ENCODE measurements around the gene GPHN.

GPHN gene

DNA sequence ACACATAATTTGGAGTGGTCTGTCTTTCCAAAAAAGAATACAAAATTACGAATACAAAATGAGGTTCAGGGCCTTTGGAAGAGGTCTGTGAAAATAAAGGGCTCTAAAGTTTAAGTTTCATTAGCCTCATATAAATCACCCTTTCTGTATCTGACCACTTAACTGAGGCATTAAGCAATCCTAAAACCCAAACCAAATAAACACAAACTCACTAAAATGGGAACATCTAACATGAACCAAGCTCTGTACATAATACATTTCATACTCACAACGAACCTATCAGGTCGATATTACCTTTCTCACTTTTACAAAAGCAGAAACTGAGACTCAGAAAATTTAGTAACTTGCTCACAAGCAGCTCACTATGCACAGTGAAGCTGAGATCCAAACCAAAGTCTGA, 22.9 kb upstream of the GPHN start:
- H3K27ac ChIP-seq (ENCODE audit: low read depth, low read length), result no peak overlapping the region
- H3K36me3 ChIP-seq (ENCODE audit: control insufficient read depth, insufficient read depth, low read length), result no peaks in the 10 kb centered on the region
- H3K27me3 ChIP-seq (ENCODE audit: control insufficient read depth, insufficient read depth, low read length), result no peaks in the 10 kb centered on the region
- no peak overlapping the region for H3K9ac ChIP-seq (ENCODE audit: low read depth, low read length)
- no peak overlapping the region for H3K4me3 ChIP-seq (ENCODE audit: low read depth, low read length)
- H3K4me1 ChIP-seq (ENCODE audit: control insufficient read depth, insufficient read depth, low read length), result no peaks in the 10 kb centered on the region
- H3K9me3 ChIP-seq (ENCODE audit: control insufficient read depth, insufficient read depth, low read length), result no peaks in the 10 kb centered on the region

DNA sequence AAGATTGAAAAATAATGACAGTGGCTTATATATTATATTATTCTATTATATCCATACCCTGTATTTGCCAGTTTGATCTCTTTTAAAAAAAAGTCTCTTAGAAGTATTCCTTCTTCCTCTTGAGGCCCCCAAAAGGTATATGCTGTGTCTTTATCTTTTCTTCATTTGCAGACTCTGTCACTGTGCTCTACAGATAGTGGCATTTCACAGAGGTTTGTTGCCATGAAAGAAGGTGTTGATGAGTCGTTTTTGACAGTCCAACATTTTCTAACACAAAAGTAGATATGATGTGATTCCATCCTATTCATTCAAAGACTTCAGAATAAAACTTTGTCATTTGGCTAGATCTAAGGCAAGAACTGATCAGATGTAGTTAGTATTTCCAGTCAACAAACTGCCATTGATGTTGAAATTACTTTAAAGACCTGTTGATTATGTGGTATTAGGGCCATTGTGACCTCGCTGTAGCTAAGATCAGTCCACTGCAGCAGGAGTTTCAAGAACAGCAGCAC, 22.0 kb upstream of the GPHN start, which contains the start of gene CCDC196:
CCDC196 (plus strand) TSS at position 462 of the 512 bp plus-strand sequence. CDS start 132 bp downstream, outside the sequence.
- no peak within 1 kb of the TSS for H3K9ac ChIP-seq (ENCODE audit: low read depth, low read length)
- no peaks in the 10 kb centered on the region for H3K36me3 ChIP-seq (ENCODE audit: control insufficient read depth, insufficient read depth, low read length)
- H3K9me3 ChIP-seq (ENCODE audit: control insufficient read depth, insufficient read depth, low read length), result no peaks in the 10 kb centered on the region
- H3K4me1 ChIP-seq (ENCODE audit: control insufficient read depth, insufficient read depth, low read length), result no peaks in the 10 kb centered on the region
- no peak within 1 kb of the TSS for H3K4me3 ChIP-seq (ENCODE audit: low read depth, low read length)
- no peak within 1 kb of the TSS for H3K27ac ChIP-seq (ENCODE audit: low read depth, low read length)
- no peaks in the 10 kb centered on the region for H3K27me3 ChIP-seq (ENCODE audit: control insufficient read depth, insufficient read depth, low read length)

DNA sequence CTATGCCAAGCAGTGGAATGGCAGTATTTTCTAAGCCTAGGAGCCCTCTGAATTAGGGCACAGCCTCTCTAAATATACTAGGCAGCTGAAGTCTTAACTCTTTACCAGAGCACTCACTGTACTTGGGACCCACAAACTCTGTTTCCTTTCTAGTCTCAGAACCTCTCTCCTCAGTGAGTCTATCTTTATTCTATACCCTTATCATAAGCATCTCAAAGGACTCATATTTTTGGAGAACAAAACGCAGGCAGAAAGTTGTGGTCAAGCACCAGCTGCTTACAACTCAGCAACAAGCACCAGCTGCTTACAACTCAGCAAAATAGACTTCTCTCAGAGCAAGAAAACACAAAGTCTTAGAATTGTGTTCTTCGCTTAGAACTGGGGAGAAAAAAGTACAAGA, 20.8 kb upstream of the GPHN start:
- no peak overlapping the region for H3K9ac ChIP-seq (ENCODE audit: low read depth, low read length)
- no peaks in the 10 kb centered on the region for H3K27me3 ChIP-seq (ENCODE audit: control insufficient read depth, insufficient read depth, low read length)
- no peak overlapping the region for H3K4me3 ChIP-seq (ENCODE audit: low read depth, low read length)
- H3K27ac ChIP-seq (ENCODE audit: low read depth, low read length), result no peak overlapping the region
- H3K36me3 ChIP-seq (ENCODE audit: control insufficient read depth, insufficient read depth, low read length), result no peaks in the 10 kb centered on the region
- H3K4me1 ChIP-seq (ENCODE audit: control insufficient read depth, insufficient read depth, low read length), result no peaks in the 10 kb centered on the region
- no peaks in the 10 kb centered on the region for H3K9me3 ChIP-seq (ENCODE audit: control insufficient read depth, insufficient read depth, low read length)

DNA sequence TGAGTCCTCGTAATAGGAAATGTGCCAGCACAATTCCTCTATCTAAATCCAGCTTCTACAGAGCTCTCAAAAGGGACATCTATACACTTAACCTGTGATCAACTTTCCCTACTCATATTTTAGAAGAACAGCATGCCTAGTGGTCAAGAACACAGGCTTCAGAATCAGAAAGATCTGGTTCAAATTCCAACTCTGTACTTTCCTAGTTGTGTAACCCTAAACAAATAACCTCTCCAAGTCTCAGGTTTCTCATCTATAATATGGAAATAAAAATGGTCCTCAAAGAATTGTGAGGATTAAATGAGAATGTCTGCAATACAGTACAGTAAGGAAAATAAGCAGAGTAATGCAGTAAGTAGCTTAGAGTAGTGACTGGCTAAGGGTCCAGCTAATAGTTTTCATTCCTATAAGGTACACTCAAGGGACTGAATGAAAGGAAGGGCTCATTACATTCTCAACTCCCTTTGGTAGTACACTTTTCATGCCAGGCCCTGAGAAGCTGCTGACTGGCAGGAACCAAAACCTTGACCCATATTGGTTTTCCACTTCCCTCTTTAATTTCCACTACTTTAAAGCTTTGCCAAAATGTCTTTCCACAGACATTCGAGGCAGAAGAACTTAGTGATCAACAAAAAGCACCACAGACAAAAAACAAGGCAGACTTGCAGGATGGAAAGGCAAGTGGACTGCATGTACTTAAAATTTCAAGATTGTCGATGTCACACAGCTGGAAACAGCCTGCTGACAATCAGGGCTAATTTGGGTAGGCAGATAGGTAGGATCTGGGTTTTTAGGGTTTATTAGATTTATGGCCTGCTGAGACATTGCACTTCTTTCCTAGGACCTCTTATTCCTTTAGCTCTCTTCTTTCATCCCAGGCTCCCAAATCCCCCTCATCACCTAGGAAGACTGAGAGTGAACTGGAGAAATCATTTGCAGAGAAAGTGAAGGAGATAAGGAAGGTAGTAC, 17.5 kb upstream of the GPHN start:
- H3K9me3 ChIP-seq (ENCODE audit: control insufficient read depth, insufficient read depth, low read length), result no peaks in the 10 kb centered on the region
- H3K4me3 ChIP-seq (ENCODE audit: low read depth, low read length), result no peak overlapping the region
- H3K27ac ChIP-seq (ENCODE audit: low read depth, low read length), result no peak overlapping the region
- no peaks in the 10 kb centered on the region for H3K36me3 ChIP-seq (ENCODE audit: control insufficient read depth, insufficient read depth, low read length)
- no peak overlapping the region for H3K9ac ChIP-seq (ENCODE audit: low read depth, low read length)
- H3K27me3 ChIP-seq (ENCODE audit: control insufficient read depth, insufficient read depth, low read length), result no peaks in the 10 kb centered on the region
- no peaks in the 10 kb centered on the region; the same call in 1 of the 2 replicates for H3K4me1 ChIP-seq (ENCODE audit: control insufficient read depth, insufficient read depth, low read length)

DNA sequence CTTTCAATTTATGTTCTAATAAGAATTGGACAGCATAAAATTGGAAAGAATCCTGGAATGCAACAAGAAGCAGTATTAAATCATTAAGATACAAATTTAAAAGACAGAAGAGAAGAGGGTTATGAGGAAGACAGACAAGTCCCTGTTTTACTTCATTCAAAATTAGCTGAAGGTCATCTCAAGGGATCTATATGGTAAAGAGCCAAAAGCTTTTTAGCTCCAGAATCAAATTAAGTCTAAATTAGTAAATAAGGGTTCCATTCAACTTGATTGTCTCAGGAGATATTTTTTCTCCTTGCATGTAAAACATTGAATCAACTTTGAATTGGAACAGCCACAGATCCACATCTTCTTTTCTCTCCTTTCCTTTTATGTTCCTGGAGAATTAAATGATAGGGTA, 14.2 kb upstream of the GPHN start:
- no peak overlapping the region for H3K27ac ChIP-seq (ENCODE audit: low read depth, low read length)
- H3K4me3 ChIP-seq (ENCODE audit: low read depth, low read length), result no peak overlapping the region
- H3K36me3 ChIP-seq (ENCODE audit: control insufficient read depth, insufficient read depth, low read length), result no peaks in the 10 kb centered on the region
- no peaks in the 10 kb centered on the region for H3K9me3 ChIP-seq (ENCODE audit: control insufficient read depth, insufficient read depth, low read length)
- H3K27me3 ChIP-seq (ENCODE audit: control insufficient read depth, insufficient read depth, low read length), result no peaks in the 10 kb centered on the region
- no peaks in the 10 kb centered on the region; the same call in 1 of the 2 replicates for H3K4me1 ChIP-seq (ENCODE audit: control insufficient read depth, insufficient read depth, low read length)
- H3K9ac ChIP-seq (ENCODE audit: low read depth, low read length), result no peak overlapping the region

DNA sequence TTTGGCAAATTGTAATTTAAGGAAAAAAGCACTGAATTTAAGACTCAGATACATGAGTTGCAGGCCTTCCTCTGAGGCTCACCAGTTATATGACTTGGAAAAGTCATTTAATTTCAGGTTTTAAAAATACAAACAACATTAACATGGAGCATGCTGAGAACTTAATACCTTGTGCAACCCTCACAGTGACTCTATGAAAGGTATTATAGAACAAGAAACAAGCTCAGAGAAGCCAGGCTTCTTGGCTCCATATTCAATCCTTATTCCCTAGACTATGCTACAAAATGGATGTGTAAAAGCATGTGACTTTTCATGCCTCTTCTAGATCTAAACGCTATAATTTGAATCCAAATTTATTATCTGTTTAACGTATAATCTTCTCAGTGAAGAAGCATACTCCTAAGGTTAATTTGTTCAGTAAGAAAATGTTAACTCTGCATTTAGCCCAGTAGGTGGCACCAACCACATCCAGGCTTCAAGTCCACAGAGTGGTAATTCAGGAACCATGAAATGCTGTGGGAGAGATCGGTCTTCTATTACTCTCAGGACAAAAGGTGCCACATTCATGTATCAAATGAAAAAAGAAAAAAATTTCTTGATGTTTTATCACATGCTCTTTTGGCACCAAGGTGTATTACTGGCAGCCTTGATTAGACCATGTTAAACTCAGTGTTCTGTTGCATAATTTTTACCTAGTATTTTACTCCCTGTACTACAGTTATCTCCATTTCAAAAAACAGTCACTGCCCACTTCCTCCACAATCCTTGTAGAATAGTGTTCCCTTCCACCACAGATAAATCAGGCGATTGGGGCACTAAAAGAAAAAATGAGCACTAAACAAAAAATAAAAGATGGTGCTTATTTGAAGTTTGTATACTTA, 12.5 kb upstream of the GPHN start:
- Histone ChIP-seq H3K9me3 (ENCODE audit: control insufficient read depth, insufficient read depth, low read length) (no peaks in the 10 kb centered on the region), H3K27ac (ENCODE audit: low read depth, low read length) (no peak overlapping the region), H3K36me3 (ENCODE audit: control insufficient read depth, insufficient read depth, low read length) (no peaks in the 10 kb centered on the region), H3K27me3 (ENCODE audit: control insufficient read depth, insufficient read depth, low read length) (no peaks in the 10 kb centered on the region), H3K4me3 (ENCODE audit: low read depth, low read length) (no peak overlapping the region), H3K4me1 (ENCODE audit: control insufficient read depth, insufficient read depth, low read length) (no peaks in the 10 kb centered on the region; the same call in 1 of the 2 replicates), H3K9ac (ENCODE audit: low read depth, low read length) (no peak overlapping the region)

DNA sequence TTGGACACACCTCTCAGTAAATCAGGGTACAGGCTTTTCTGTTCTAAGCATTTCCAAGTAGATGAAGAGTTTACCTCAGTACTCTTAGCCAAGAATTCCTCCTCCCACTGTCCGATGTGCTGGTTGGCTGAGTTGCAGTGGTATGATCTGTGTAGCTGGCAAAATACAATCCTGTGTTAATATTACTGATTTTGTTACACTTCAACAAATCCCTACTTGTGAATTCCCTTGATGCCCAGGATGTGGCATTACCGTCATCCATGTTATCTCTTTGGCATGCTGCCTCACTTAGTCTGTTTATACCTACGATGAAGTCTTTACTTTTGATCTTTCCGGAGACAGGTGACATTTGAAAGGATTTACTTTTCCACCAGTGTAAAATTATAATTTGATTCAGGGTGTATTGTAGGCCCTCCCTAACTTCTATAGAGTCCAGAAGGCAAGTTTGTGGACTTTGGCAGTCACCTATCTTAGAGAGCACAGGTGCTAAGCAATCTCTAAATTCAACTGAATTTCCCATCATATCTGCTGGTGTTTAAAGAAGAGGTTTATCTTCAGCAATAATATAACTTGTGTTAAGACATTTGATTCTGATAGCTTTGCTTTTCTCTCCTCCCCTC, 11.6 kb upstream of the GPHN start:
- Histone ChIP-seq H3K36me3 (ENCODE audit: control insufficient read depth, insufficient read depth, low read length) (no peaks in the 10 kb centered on the region), H3K9me3 (ENCODE audit: control insufficient read depth, insufficient read depth, low read length) (no peaks in the 10 kb centered on the region), H3K27ac (ENCODE audit: low read depth, low read length) (no peak overlapping the region), H3K4me3 (ENCODE audit: low read depth, low read length) (no peak overlapping the region), H3K9ac (ENCODE audit: low read depth, low read length) (no peak overlapping the region), H3K27me3 (ENCODE audit: control insufficient read depth, insufficient read depth, low read length) (no peaks in the 10 kb centered on the region), H3K4me1 (ENCODE audit: control insufficient read depth, insufficient read depth, low read length) (no peaks in the 10 kb centered on the region; the same call in 1 of the 2 replicates)

DNA sequence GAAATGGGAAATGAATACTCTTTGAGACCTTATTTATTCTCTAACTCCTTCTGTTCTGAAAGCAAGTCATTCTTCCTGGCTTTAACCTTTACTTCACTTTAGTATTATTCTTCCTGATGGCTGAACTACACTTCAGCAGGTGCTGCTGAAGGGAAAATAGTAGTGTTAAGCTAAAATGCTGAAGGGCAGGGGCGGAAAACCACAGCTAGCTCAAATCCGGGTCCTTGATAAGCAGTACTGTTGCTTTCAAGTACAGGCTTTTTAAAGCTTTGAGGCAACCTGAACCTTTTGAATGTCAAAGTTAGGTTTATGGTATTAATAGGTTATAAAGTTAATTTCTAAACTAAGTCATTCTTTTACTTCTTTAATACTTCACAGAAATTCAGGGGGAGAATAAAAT, 11.0 kb upstream of the GPHN start:
- H3K27ac ChIP-seq (ENCODE audit: low read depth, low read length), result no peak overlapping the region
- no peaks in the 10 kb centered on the region for H3K27me3 ChIP-seq (ENCODE audit: control insufficient read depth, insufficient read depth, low read length)
- H3K9me3 ChIP-seq (ENCODE audit: control insufficient read depth, insufficient read depth, low read length), result no peaks in the 10 kb centered on the region
- H3K36me3 ChIP-seq (ENCODE audit: control insufficient read depth, insufficient read depth, low read length), result no peaks in the 10 kb centered on the region
- H3K9ac ChIP-seq (ENCODE audit: low read depth, low read length), result no peak overlapping the region
- H3K4me1 ChIP-seq (ENCODE audit: control insufficient read depth, insufficient read depth, low read length), result no peaks in the 10 kb centered on the region; the same call in 1 of the 2 replicates
- no peak overlapping the region for H3K4me3 ChIP-seq (ENCODE audit: low read depth, low read length)

DNA sequence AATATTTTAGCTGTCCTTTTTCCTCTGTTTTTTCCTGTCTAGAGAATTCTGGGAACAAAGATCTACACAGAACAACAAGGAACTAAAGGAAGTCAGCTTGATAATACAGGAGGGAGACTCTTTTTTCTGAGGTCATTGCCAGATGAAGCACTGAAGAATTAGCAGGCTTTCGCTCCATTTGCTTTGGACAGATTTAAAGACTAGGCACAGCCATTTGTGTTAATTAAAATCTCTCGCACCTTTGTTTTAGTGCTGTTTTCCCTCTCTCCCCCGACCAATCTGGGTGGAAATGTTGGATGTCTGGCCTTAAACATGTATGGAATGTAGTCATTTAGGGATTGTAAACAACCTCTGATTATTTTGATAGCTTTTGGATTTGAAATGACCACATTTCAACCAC, 9.6 kb upstream of the GPHN start:
- Histone ChIP-seq H3K9ac (ENCODE audit: low read depth, low read length) (no peak overlapping the region), H3K4me3 (ENCODE audit: low read depth, low read length) (no peak overlapping the region), H3K36me3 (ENCODE audit: control insufficient read depth, insufficient read depth, low read length) (no peaks in the 10 kb centered on the region), H3K27me3 (ENCODE audit: control insufficient read depth, insufficient read depth, low read length) (no peaks in the 10 kb centered on the region), H3K9me3 (ENCODE audit: control insufficient read depth, insufficient read depth, low read length) (no peaks in the 10 kb centered on the region), H3K4me1 (ENCODE audit: control insufficient read depth, insufficient read depth, low read length) (no peaks in the 10 kb centered on the region; the same call in 1 of the 2 replicates), H3K27ac (ENCODE audit: low read depth, low read length) (no peak overlapping the region)

DNA sequence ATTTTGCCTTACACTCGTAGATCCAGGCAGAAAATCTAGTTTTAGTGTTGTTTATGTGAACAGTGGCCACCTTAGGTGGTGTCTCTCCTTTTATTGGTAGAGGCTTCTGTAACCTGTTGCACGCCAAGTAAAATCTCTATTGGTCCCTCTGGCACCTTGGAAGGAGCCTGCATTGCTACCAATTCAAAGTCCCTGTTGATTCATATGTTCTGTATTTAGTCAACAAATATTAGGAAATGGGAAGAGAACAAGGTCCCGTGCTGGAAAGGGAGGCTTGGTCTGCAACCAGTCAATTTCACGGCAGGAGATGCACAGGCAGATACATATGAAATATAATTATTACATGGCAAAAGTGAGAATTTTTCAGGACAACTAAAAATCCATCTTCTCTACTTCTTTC, 6.4 kb upstream of the GPHN start:
- no peaks in the 10 kb centered on the region for H3K36me3 ChIP-seq (ENCODE audit: control insufficient read depth, insufficient read depth, low read length)

More for the DNA sequence above, 6.4 kb upstream of the GPHN start:
- Histone ChIP-seq H3K9ac (ENCODE audit: low read depth, low read length) (no peak overlapping the region), H3K27ac (ENCODE audit: low read depth, low read length) (no peak overlapping the region), H3K27me3 (ENCODE audit: control insufficient read depth, insufficient read depth, low read length) (peaks cover 4% of the 10 kb centered on the region; the same call in 1 of the 2 replicates), H3K4me1 (ENCODE audit: control insufficient read depth, insufficient read depth, low read length) (no peaks in the 10 kb centered on the region), H3K4me3 (ENCODE audit: low read depth, low read length) (no peak overlapping the region), H3K9me3 (ENCODE audit: control insufficient read depth, insufficient read depth, low read length) (no peaks in the 10 kb centered on the region)

Data from HUES48 (cell line).